K562 (cell line): Measurements from ENCODE around the gene APOL3.

Experiments used
- ELK3 ChIP-seq: fragments of 450-650 bp; formaldehyde crosslinking; IDR thresholded peaks from 2 replicates; pipeline ENCODE4 v1.4.0; 2020; ENCODE audit warnings: mild to moderate bottlenecking
- EP300 ChIP-seq: IDR thresholded peaks from 2 replicates; pipeline ENCODE4 v1.6.1; 2012; ENCODE audit warnings: low read length, improper control_type of control experiment
- EZH2 ChIP-seq: IDR thresholded peaks from 2 replicates; pipeline ENCODE4 v1.6.1; 2012; ENCODE audit warnings: low read depth, mild to moderate bottlenecking, inconsistent platforms, low read length, borderline replicate concordance
- FOXM1 ChIP-seq, 2 experiments: fragments of 450-650 bp in 1 of 2; sonication (generic) in 1 of 2; formaldehyde crosslinking in 1 of 2; IDR thresholded peaks; 2 replicates each; pipeline versions ENCODE4 v1.6.1 to v1.9.0; 2017 to 2022; ENCODE audit warnings: low read depth in 2 of 2, mild to moderate bottlenecking in 2 of 2, missing genetic modification reagents in 1 of 2, moderate library complexity in 1 of 2
- MAFK ChIP-seq: IDR thresholded peaks from 2 replicates; pipeline ENCODE4 v1.6.1; 2011; ENCODE audit warnings: low read length, improper control_type of control experiment
- NONO ChIP-seq, 2 experiments: fragments of 200-400 bp in 1 of 2; fragments of 450-650 bp in 1 of 2; formaldehyde crosslinking in 1 of 2; IDR thresholded peaks; 2 replicates each; pipeline ENCODE4 v1.6.1; 2017; ENCODE audit warnings: low read depth in 2 of 2, mild to moderate bottlenecking in 2 of 2, moderate library complexity in 2 of 2, low read length in 1 of 2
- NRF1 ChIP-seq, 2 experiments: fragments of 450-650 bp; IDR thresholded peaks in 1 of 2; conservative IDR thresholded peaks in 1 of 2; 2 replicates each; pipeline ENCODE4 v1.6.1; 2014; ENCODE audit warnings: mild to moderate bottlenecking in 2 of 2
- TAF1 ChIP-seq: IDR thresholded peaks from 2 replicates; pipeline ENCODE4 v1.6.1; 2011; ENCODE audit warnings: mild to moderate bottlenecking, low read length, moderate library complexity; ENCODE audit not compliant: insufficient read depth, control insufficient read depth, severe bottlenecking; ENCODE audit errors: extremely low read depth
- TAF7 ChIP-seq: fragments of 450-650 bp; IDR thresholded peaks from 2 replicates; pipeline ENCODE4 v1.6.1; 2016; ENCODE audit warnings: missing genetic modification characterization, missing compliant biosample characterization
- ZFX ChIP-seq: sonication (generic); formaldehyde crosslinking; IDR thresholded peaks from 2 replicates; pipeline ENCODE4 v1.8.0; 2022; ENCODE audit warnings: mild to moderate bottlenecking, missing genetic modification reagents, moderate library complexity
- ZNF592 ChIP-seq: fragments of 450-650 bp; IDR thresholded peaks from 2 replicates; pipeline ENCODE4 v1.6.1; 2017; ENCODE audit warnings: antibody characterized with exemption, mild to moderate bottlenecking

DNA sequence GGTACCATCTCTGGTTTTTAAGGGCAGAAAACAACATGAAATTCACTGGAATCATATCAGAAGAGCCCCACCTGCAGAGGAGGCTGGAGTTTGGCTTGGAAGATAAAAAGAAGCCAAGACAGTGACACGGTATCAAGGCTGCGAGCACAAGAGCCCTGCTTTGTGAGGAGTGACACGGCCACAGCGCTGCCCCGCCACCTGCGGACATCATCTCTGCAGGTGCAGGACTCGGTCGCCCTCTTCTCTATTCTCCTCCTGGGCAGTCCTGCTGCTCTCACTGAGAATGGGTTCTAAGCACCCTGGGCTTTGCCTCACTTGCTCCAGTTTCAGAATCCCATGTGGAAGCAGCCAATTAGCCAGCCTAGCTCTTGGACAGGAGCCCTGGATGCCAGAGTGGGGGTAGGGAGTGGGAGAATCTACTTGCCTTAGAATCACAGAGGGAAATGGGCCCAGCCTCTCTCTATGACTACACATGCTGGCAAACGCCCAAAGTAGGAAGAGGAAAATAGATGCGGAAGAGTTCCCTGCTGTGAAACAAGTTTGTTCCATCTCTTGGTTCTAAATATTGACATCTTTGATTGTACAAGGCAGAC, 24.0 kb upstream of the APOL3 start:
- no peak for TF ChIP-seq FOXM1 (IDR thresholded peaks at IDR 0.05; ENCODE audit: low read depth)
- no peak for TF ChIP-seq FOXM1 (CRISPR knock-in tag; IDR thresholded peaks at IDR 0.05; ENCODE audit: low read depth)
- TF ChIP-seq EP300: no peak
- TF ChIP-seq ELK3 (CRISPR knock-in tag): no peak
- no peak for TF ChIP-seq TAF7
- TF ChIP-seq TAF1: no peak
- TF ChIP-seq ZNF592: no peak
- no peak for TF ChIP-seq ZFX (CRISPR knock-in tag)
- TF ChIP-seq NRF1 (conservative IDR thresholded peaks at IDR 0.05 in 1 of 2, IDR thresholded peaks at IDR 0.05 in 1 of 2): no peak
- no peak for TF ChIP-seq MAFK
- no peak for TF ChIP-seq NONO (IDR thresholded peaks at IDR 0.05; ENCODE audit: low read depth in 2 of 2, low read length in 1 of 2)
- TF ChIP-seq EZH2: no peak
